Smooth muscle cell (in vitro differentiated cells): Measurements from ENCODE around the gene CPZ. TPM values are rescaled to one million over a fixed set of nuclear protein-coding genes. Genes with fewer than 3 reads are reported as not detected.

Source experiments
- DNase-seq: peaks from one replicate; lab custom pipeline; 2025; ENCODE audit not compliant: unreplicated experiment; lab: John Stamatoyannopoulos, UW
- H2AFZ ChIP-seq: fragments of 200-600 bp; sonication (generic); 2 replicates; pipeline ENCODE4 v1.6.0; 2016; ENCODE audit warnings: antibody characterized with exemption, low read depth, mild to moderate bottlenecking
- H3F3A ChIP-seq: fragments of 200-600 bp; sonication (generic); 2 replicates; pipeline ENCODE4 v1.6.0; 2017; ENCODE audit warnings: antibody characterized with exemption, low read depth
- H3K27ac ChIP-seq: fragments of 200-600 bp; sonication (generic); 2 replicates; pipeline ENCODE4 v1.5.1; 2016; ENCODE audit warnings: low read depth, mild to moderate bottlenecking
- H3K27me3 ChIP-seq: fragments of 200-600 bp; sonication (generic); 2 replicates; pipeline ENCODE4 v1.6.1; 2016; ENCODE audit warnings: low read depth, mild to moderate bottlenecking
- H3K36me3 ChIP-seq: fragments of 200-600 bp; sonication (generic); 2 replicates; pipeline ENCODE4 v1.5.1; 2016; ENCODE audit warnings: low read depth
- H3K4me1 ChIP-seq: fragments of 200-600 bp; sonication (generic); 2 replicates; pipeline ENCODE4 v1.5.1; 2016; ENCODE audit warnings: low read depth
- H3K4me2 ChIP-seq: fragments of 200-600 bp; sonication (generic); 2 replicates; pipeline ENCODE4 v1.6.0; 2016; ENCODE audit warnings: mild to moderate bottlenecking
- H3K4me3 ChIP-seq: fragments of 200-600 bp; sonication (generic); 2 replicates; pipeline ENCODE4 v1.5.1; 2016; ENCODE audit warnings: mild to moderate bottlenecking
- H3K79me2 ChIP-seq: fragments of 200-600 bp; sonication (generic); 2 replicates; pipeline ENCODE4 v1.6.0; 2016; ENCODE audit warnings: low read depth, mild to moderate bottlenecking
- H3K9ac ChIP-seq: fragments of 200-600 bp; sonication (generic); 2 replicates; pipeline ENCODE4 v1.6.0; 2016; ENCODE audit warnings: low read depth
- H3K9me3 ChIP-seq: fragments of 200-600 bp; sonication (generic); replicated peaks from 2 replicates; pipeline ENCODE4 v1.5.1; 2016; ENCODE audit warnings: low read depth
- H4K20me1 ChIP-seq: fragments of 200-600 bp; sonication (generic); 2 replicates; pipeline ENCODE4 v1.6.0; 2016; ENCODE audit warnings: low read depth
- CTCF ChIP-seq: fragments of 200-600 bp; sonication (generic); IDR thresholded peaks from 2 replicates; pipeline ENCODE4 v1.5.1; 2017; ENCODE audit warnings: borderline replicate concordance, mild to moderate bottlenecking, antibody characterized with exemption; ENCODE audit not compliant: insufficient read depth, poor library complexity, severe bottlenecking
- WGBS: methylation state at CpG from one replicate; pipeline ENCODE4 v1.1.7; 2016; ENCODE audit warnings: low lambda C conversion rate; 5-methylcytosine and 5-hydroxymethylcytosine counted together
- polyA plus RNA-seq: library from polyadenylated mRNA; unstranded; fragments of >200 nt; fragmentation: Nextera tagmentation; extraction: Ambion mirVana; gene quantifications from 2 replicates; pipeline ENCODE4 v1.2.1, GENCODE V29; 2016
- total RNA-seq: library from RNA; depleted of rRNA; stranded (reverse); fragments of >200 nt; gene quantifications from 2 replicates; pipeline ENCODE4 v1.2.3, GENCODE V29; 2014

The CPZ gene
- total and polyA plus RNA-seq, 2 experiments from 2014 or later, result 12.0 to 35.9 TPM

GRCh38 chr4:8595237-8596087, 2.9 kb downstream of the CPZ start:
- Histone ChIP-seq H3K79me2 (no peaks in the 10 kb centered on the region), H3K9me3 (no peaks in the 10 kb centered on the region), H3K36me3 (no peaks in the 10 kb centered on the region), H3K27ac (no peak overlapping the region), H4K20me1 (peaks cover 15% of the 10 kb centered on the region), H3K9ac (no peak overlapping the region), H2AFZ (no peak overlapping the region), H3K4me1 (peaks cover 10% of the 10 kb centered on the region), H3K4me3 (no peak overlapping the region), H3K27me3 (no peaks in the 10 kb centered on the region), H3K4me2 (no peak overlapping the region), H3F3A (no peaks in the 10 kb centered on the region)
- DNase-seq, result no peak
- 84% methylated on average over 16 of the region's 16 CpGs for WGBS
- TF ChIP-seq CTCF, result no peak

GRCh38 chr4:8596891-8597290, 4.3 kb downstream of the CPZ start:
- Histone ChIP-seq H3K9ac (no peak overlapping the region), H3K27me3 (no peaks in the 10 kb centered on the region), H3K9me3 (no peaks in the 10 kb centered on the region), H3K79me2 (no peaks in the 10 kb centered on the region), H3K4me3 (no peak overlapping the region), H3K4me2 (no peak overlapping the region), H3F3A (no peaks in the 10 kb centered on the region), H3K27ac (no peak overlapping the region), H4K20me1 (peaks cover 15% of the 10 kb centered on the region), H2AFZ (no peak overlapping the region), H3K4me1 (peaks cover 6% of the 10 kb centered on the region), H3K36me3 (no peaks in the 10 kb centered on the region)
- no peak for TF ChIP-seq CTCF
- 88% methylated on average over 9 of the region's 9 CpGs for WGBS
- DNase-seq, result no peak

DNA sequence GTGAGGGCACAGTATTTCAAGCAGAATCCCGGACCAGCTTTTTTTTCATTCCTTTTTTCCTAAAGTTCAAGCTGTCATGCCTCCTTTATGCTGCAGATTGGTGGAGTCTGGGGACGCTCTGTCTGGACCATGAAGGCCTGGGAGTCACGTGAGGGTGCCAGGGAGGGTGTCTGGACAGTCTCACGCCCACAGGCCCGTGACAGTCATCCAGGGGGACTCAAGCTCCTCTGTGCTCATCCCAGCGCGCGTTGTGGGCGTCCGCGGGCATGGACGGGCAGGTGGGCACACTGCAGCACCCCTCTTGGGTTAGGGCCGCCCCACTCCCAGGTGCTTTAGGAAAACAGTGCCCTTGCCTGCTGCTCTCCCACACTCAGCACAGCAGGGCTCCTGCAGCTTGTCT, 4.8 kb downstream of the CPZ start:
- no peaks in the 10 kb centered on the region for H3F3A ChIP-seq
- H3K36me3 ChIP-seq, result no peaks in the 10 kb centered on the region
- 79% methylated on average over 13 of the region's 13 CpGs for WGBS
- no peak overlapping the region for H2AFZ ChIP-seq
- H3K79me2 ChIP-seq, result no peaks in the 10 kb centered on the region
- H3K9me3 ChIP-seq, result no peaks in the 10 kb centered on the region
- TF ChIP-seq CTCF, result no peak
- H3K4me1 ChIP-seq, result peaks cover 1% of the 10 kb centered on the region
- H3K27ac ChIP-seq, result no peak overlapping the region
- peaks cover 15% of the 10 kb centered on the region for H4K20me1 ChIP-seq
- no peak for DNase-seq
- H3K4me3 ChIP-seq, result no peak overlapping the region
- no peaks in the 10 kb centered on the region for H3K27me3 ChIP-seq
- no peak overlapping the region for H3K9ac ChIP-seq
- no peak overlapping the region for H3K4me2 ChIP-seq

DNA sequence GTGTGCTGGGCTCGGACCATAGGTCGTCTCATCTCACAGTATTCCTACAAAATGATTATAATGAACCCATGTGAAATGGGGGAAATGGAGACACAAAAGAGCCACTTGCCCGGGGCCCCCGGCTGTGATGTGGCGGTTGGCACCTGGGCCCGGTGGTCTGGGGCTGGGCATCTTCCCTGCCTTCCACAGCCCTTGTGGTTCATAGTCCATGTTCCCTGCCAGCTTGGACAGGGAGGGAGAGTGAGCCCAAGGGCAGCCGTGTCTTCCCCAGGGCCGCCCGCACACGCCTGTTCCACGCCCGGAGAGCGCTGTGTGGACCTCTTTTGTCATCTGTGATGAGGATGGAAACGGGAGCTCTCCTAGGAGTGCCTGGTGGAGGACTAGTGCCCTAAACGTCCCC, 5.2 kb downstream of the CPZ start:
- H3K9ac ChIP-seq, result no peak overlapping the region
- no peaks in the 10 kb centered on the region for H3K9me3 ChIP-seq
- H3K36me3 ChIP-seq, result no peaks in the 10 kb centered on the region
- H3K4me2 ChIP-seq, result no peak overlapping the region
- H3F3A ChIP-seq, result no peaks in the 10 kb centered on the region
- H3K4me1 ChIP-seq, result no peaks in the 10 kb centered on the region
- H3K27ac ChIP-seq, result no peak overlapping the region
- 92% methylated on average over 15 of the region's 15 CpGs for WGBS
- no peaks in the 10 kb centered on the region for H3K79me2 ChIP-seq
- DNase-seq, result no peak
- no peak overlapping the region for H2AFZ ChIP-seq
- H3K4me3 ChIP-seq, result no peak overlapping the region
- no peak for TF ChIP-seq CTCF
- H4K20me1 ChIP-seq, result peaks cover 15% of the 10 kb centered on the region
- no peaks in the 10 kb centered on the region for H3K27me3 ChIP-seq
